HCT116 (cell line): Measurements from ENCODE around the gene RAD18. TPM values are rescaled to one million over a fixed set of nuclear protein-coding genes. Genes with fewer than 3 reads are reported as not detected.

Experiments
- ATAC-seq: fragments of 200-7000 bp; cut with Tn5 transposase; 2 replicates; pipeline ENCODE4 v1.9.1; 2020; ENCODE audit warnings: mild to moderate bottlenecking, moderate library complexity
- BruUV-seq: library from RNA; stranded (reverse); fragments of 400-500 nt; replicated peaks from 2 replicates; lab custom pipeline; 2021; lab: Mats Ljungman, UMichigan
- CTCF ChIA-PET: fragments of 300-600 bp; sonication (Branson Sonifier 250); formaldehyde crosslinking; loops from one replicate; lab custom pipeline; 2021; ENCODE audit warnings: antibody characterized with exemption; lab: Charles Lee
- POLR2A ChIA-PET: fragments of 300-600, 350-600 bp; sonication (Branson Sonifier 250); formaldehyde crosslinking; loops from one replicate; lab custom pipeline; 2021; ENCODE audit warnings: antibody characterized with exemption; lab: Charles Lee
- RAD21 ChIA-PET, 2 experiments: fragments of 300-600 bp; sonication (Branson Sonifier 250); formaldehyde crosslinking; loops; one replicate each; lab custom pipeline; 2023; ENCODE audit warnings: low total read pairs in 2 of 2; ENCODE audit not compliant: uncharacterized antibody in 2 of 2, unreplicated experiment in 2 of 2, low non-redundant PET in 1 of 2; lab: Charles Lee
- DNase-seq: peaks from one replicate; pipeline ENCODE4 v3.0.0-alpha.2; 2010; ENCODE audit warnings: low read depth, low spot score
- H2AFZ ChIP-seq: fragments of 200-600 bp; shearing (Covaris generic), sonication (generic); 2 replicates; pipeline ENCODE4 v1.6.1; 2017; ENCODE audit warnings: low read depth, mixed run types, mixed read lengths, antibody characterized with exemption, low read length; ENCODE audit not compliant: poor library complexity, severe bottlenecking
- H3K27ac ChIP-seq: 2 replicates; pipeline ENCODE4 v1.5.1; 2012; ENCODE audit warnings: low read depth, low read length
- H3K27me3 ChIP-seq: fragments of 200-600 bp; sonication (generic); 2 replicates; pipeline ENCODE4 v1.6.1; 2016; ENCODE audit warnings: mixed run types, low read length, mixed read lengths; ENCODE audit not compliant: insufficient read depth
- H3K36me3 ChIP-seq, 2 experiments: fragments of 200-500 bp in 1 of 2; fragments of 200-600 bp in 1 of 2; sonication (Bioruptor generic) in 1 of 2; sonication (generic) in 1 of 2; 2 replicates each; pipeline versions ENCODE4 v1.5.1 to v1.6.1; 2014 to 2016; ENCODE audit warnings: low read length in 2 of 2, inconsistent platforms in 1 of 2, mixed read lengths in 1 of 2, mixed run types in 1 of 2; ENCODE audit not compliant: insufficient read depth in 2 of 2, control insufficient read depth in 1 of 2
- H3K4me1 ChIP-seq, 2 experiments: fragments of 200-600 bp in 1 of 2; sonication (generic) in 1 of 2; 2 replicates each; pipeline versions ENCODE4 v1.5.1 to v1.6.1; 2012 to 2017; ENCODE audit warnings: low read length in 2 of 2, inconsistent platforms in 1 of 2, mild to moderate bottlenecking in 1 of 2, mixed read lengths in 1 of 2, mixed run types in 1 of 2, moderate library complexity in 1 of 2; ENCODE audit not compliant: insufficient read depth in 2 of 2, control insufficient read depth in 1 of 2
- H3K4me2 ChIP-seq: fragments of 200-600 bp; sonication (generic); 2 replicates; pipeline ENCODE4 v1.6.1; 2017; ENCODE audit warnings: mixed run types, low read length, mixed read lengths
- H3K4me3 ChIP-seq, 2 experiments: fragments of 200-600 bp in 1 of 2; sonication (generic) in 1 of 2; replicated peaks in 1 of 2; 2 replicates each; pipeline ENCODE4 v1.5.1; 2011 to 2016; ENCODE audit warnings: low read length in 2 of 2, control low read depth in 1 of 2, low read depth in 1 of 2, mild to moderate bottlenecking in 1 of 2, mixed read lengths in 1 of 2, mixed run types in 1 of 2
- H3K79me2 ChIP-seq: fragments of 200-600 bp; sonication (generic); 2 replicates; pipeline ENCODE4 v1.6.1; 2017; ENCODE audit warnings: mild to moderate bottlenecking, mixed run types, low read length, moderate library complexity, mixed read lengths; ENCODE audit not compliant: insufficient read depth
- H3K9ac ChIP-seq: fragments of 200-600 bp; sonication (generic); 2 replicates; pipeline ENCODE4 v1.6.1; 2016; ENCODE audit warnings: low read length, mixed read lengths
- H3K9me2 ChIP-seq: fragments of 200-600 bp; sonication (generic), shearing (Covaris generic); 2 replicates; pipeline ENCODE4 v1.6.1; 2017; ENCODE audit warnings: mixed run types, mild to moderate bottlenecking, moderate library complexity; ENCODE audit not compliant: insufficient read depth
- H3K9me3 ChIP-seq, 2 experiments: fragments of 200-500 bp in 1 of 2; fragments of 200-600 bp in 1 of 2; sonication (Bioruptor generic) in 1 of 2; sonication (generic) in 1 of 2; 2 replicates each; pipeline ENCODE4 v1.6.1; 2014 to 2017; ENCODE audit warnings: low read length in 2 of 2, mixed read lengths in 2 of 2, inconsistent platforms in 1 of 2, low read depth in 1 of 2, mild to moderate bottlenecking in 1 of 2, mixed run types in 1 of 2, moderate library complexity in 1 of 2; ENCODE audit not compliant: control insufficient read depth in 1 of 2, insufficient read depth in 1 of 2
- H4K20me1 ChIP-seq: fragments of 200-600 bp; sonication (generic), shearing (Covaris generic); 2 replicates; pipeline ENCODE4 v1.6.1; 2017; ENCODE audit warnings: mixed run types, mild to moderate bottlenecking, moderate library complexity; ENCODE audit not compliant: insufficient read depth
- CBX3 ChIP-seq: IDR thresholded peaks from 2 replicates; pipeline ENCODE4 v1.6.1; 2012; ENCODE audit warnings: low read depth
- CEBPB ChIP-seq: IDR thresholded peaks from 2 replicates; pipeline ENCODE4 v1.6.1; 2012; ENCODE audit warnings: low read depth
- EGR1 ChIP-seq: IDR thresholded peaks from 2 replicates; pipeline ENCODE4 v1.6.1; 2012; ENCODE audit warnings: low read depth
- ELF1 ChIP-seq: IDR thresholded peaks from 2 replicates; pipeline ENCODE4 v1.6.1; 2012; ENCODE audit warnings: low read depth, borderline replicate concordance
- EZH2 ChIP-seq: fragments of 200-600 bp; sonication (generic); IDR thresholded peaks from 2 replicates; pipeline ENCODE4 v1.6.1; 2017; ENCODE audit warnings: antibody characterized with exemption, mixed run types
- EZH2phosphoT487 ChIP-seq: fragments of 200-600 bp; IDR thresholded peaks from 2 replicates; pipeline ENCODE4 v1.6.1; 2018; ENCODE audit warnings: antibody characterized with exemption, borderline replicate concordance
- FOSL1 ChIP-seq: IDR thresholded peaks from 2 replicates; pipeline ENCODE4 v1.6.1; 2012; ENCODE audit warnings: low read depth
- POLR2AphosphoS5 ChIP-seq: IDR thresholded peaks from 2 replicates; pipeline ENCODE4 v1.6.1; 2011; ENCODE audit warnings: mild to moderate bottlenecking, low read depth, low read length, moderate library complexity
- SIN3A ChIP-seq: IDR thresholded peaks from 2 replicates; pipeline ENCODE4 v1.6.1; 2012; ENCODE audit warnings: low read depth
- SP1 ChIP-seq: IDR thresholded peaks from 2 replicates; pipeline ENCODE4 v1.6.1; 2012; ENCODE audit warnings: low read depth
- SRF ChIP-seq: IDR thresholded peaks from 2 replicates; pipeline ENCODE4 v1.6.1; 2012; ENCODE audit warnings: low read depth
- YY1 ChIP-seq: IDR thresholded peaks from 2 replicates; pipeline ENCODE4 v1.6.1; 2011; ENCODE audit warnings: low read length, low read depth, moderate library complexity, mild to moderate bottlenecking; ENCODE audit not compliant: insufficient replicate concordance; ENCODE audit errors: extremely low read depth
- ZFX ChIP-seq: fragments of 450-650 bp; IDR thresholded peaks from 2 replicates; pipeline ENCODE4 v1.6.1; 2017
- ZNF274 ChIP-seq: fragments of 200-500 bp; sonication (Bioruptor generic); IDR thresholded peaks from 2 replicates; pipeline ENCODE4 v1.6.1; 2014; ENCODE audit warnings: mild to moderate bottlenecking, low read depth, low read length, inconsistent platforms
- intact Hi-C: fragments of 100-400 bp; cut with micrococcal nuclease; formaldehyde crosslinking; loops from 2 replicates; pipeline ENCODE4 v1.10.0; 2022
- total RNA-seq: library from RNA; stranded (reverse); gene quantifications from one replicate; pipeline ENCODE4 v1.2.1, GENCODE V29; 2021; ENCODE audit not compliant: unreplicated experiment
- TF ChIP-seq, protein P1 (sequence below): IDR thresholded peaks from 2 replicates; pipeline ENCODE4 v1.6.1; 2012; ENCODE audit warnings: low read depth
- TF ChIP-seq, protein P2 (sequence below): IDR thresholded peaks from 2 replicates; pipeline ENCODE4 v1.6.1; 2012
- TF ChIP-seq, protein P3 (sequence below): IDR thresholded peaks from 2 replicates; pipeline ENCODE4 v1.6.1; 2011; ENCODE audit warnings: mild to moderate bottlenecking, low read length, moderate library complexity; ENCODE audit not compliant: insufficient replicate concordance; ENCODE audit errors: extremely low read depth
- TF ChIP-seq, protein P4 (sequence below): IDR thresholded peaks from 2 replicates; pipeline ENCODE4 v1.6.1; 2012
- TF ChIP-seq, protein P5 (sequence below), 3 experiments: fragments of 200-600 bp in 1 of 3; sonication (generic) in 1 of 3; IDR thresholded peaks in 2 of 3; conservative IDR thresholded peaks in 1 of 3; 2 replicates each; pipeline ENCODE4 v1.5.1; 2012 to 2017; ENCODE audit warnings: low read depth in 2 of 3, low read length in 2 of 3, antibody characterized with exemption in 1 of 3, borderline replicate concordance in 1 of 3, control low read depth in 1 of 3, mild to moderate bottlenecking in 1 of 3, mixed read lengths in 1 of 3, mixed run types in 1 of 3, moderate library complexity in 1 of 3; ENCODE audit not compliant: insufficient read depth in 1 of 3

Gene RAD18
- total RNA-seq, 1 experiment from 2014 or later = 28.7 TPM

DNA sequence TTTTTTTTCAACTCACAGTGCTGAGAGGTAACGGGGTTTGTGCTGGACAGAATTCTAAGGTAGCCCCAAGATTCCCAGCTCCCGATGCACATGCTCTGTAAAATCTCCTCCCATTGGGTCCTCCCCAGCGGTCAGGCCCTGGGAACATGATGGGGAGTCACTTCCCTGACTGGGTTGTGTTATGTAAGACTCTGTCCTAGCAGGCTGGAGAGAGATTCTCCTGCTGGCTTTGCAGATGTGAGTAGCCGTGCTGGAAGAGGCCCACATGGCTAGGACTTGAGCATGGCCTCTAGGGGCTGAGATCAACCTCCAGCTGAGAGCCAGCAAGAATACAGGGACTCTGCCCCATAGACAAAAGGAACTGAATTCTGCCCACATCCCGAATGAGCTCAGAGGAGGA is 110.2 kb downstream of the RAD18 start:
- Histone ChIP-seq H3K9ac (no peak overlapping the region), H4K20me1 (no peaks in the 10 kb centered on the region), H3K4me2 (no peak overlapping the region), H3K9me3 (no peaks in the 10 kb centered on the region), H3K27me3 (no peaks in the 10 kb centered on the region), H3K27ac (no peak overlapping the region), H3K36me3 (no peaks in the 10 kb centered on the region), H3K79me2 (no peaks in the 10 kb centered on the region), H3K9me2 (no peaks in the 10 kb centered on the region), H3K4me3 (no peak overlapping the region), H2AFZ (no peak overlapping the region), H3K4me1 (peaks cover 0 to 5% of the 10 kb centered on the region in 2 experiments; a peak in 1 of 4 replicates)
- no TSS peak for BruUV-seq
- intact Hi-C loops = no loop called here
- POLR2A ChIA-PET = no interaction called here
- RAD21 ChIA-PET = no interaction called here
- CTCF ChIA-PET = no interaction called here
- ATAC-seq (no peak), DNase-seq (no peak)
- TF ChIP-seq, protein P1, sequence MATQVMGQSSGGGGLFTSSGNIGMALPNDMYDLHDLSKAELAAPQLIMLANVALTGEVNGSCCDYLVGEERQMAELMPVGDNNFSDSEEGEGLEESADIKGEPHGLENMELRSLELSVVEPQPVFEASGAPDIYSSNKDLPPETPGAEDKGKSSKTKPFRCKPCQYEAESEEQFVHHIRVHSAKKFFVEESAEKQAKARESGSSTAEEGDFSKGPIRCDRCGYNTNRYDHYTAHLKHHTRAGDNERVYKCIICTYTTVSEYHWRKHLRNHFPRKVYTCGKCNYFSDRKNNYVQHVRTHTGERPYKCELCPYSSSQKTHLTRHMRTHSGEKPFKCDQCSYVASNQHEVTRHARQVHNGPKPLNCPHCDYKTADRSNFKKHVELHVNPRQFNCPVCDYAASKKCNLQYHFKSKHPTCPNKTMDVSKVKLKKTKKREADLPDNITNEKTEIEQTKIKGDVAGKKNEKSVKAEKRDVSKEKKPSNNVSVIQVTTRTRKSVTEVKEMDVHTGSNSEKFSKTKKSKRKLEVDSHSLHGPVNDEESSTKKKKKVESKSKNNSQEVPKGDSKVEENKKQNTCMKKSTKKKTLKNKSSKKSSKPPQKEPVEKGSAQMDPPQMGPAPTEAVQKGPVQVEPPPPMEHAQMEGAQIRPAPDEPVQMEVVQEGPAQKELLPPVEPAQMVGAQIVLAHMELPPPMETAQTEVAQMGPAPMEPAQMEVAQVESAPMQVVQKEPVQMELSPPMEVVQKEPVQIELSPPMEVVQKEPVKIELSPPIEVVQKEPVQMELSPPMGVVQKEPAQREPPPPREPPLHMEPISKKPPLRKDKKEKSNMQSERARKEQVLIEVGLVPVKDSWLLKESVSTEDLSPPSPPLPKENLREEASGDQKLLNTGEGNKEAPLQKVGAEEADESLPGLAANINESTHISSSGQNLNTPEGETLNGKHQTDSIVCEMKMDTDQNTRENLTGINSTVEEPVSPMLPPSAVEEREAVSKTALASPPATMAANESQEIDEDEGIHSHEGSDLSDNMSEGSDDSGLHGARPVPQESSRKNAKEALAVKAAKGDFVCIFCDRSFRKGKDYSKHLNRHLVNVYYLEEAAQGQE = no peak
- TF ChIP-seq, protein P2, sequence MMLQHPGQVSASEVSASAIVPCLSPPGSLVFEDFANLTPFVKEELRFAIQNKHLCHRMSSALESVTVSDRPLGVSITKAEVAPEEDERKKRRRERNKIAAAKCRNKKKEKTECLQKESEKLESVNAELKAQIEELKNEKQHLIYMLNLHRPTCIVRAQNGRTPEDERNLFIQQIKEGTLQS = no peak
- no peak for TF ChIP-seq SRF
- no peak for TF ChIP-seq EGR1
- TF ChIP-seq FOSL1 = no peak
- no peak for TF ChIP-seq EZH2
- TF ChIP-seq YY1 = no peak
- TF ChIP-seq ELF1 = no peak
- TF ChIP-seq, protein P3, sequence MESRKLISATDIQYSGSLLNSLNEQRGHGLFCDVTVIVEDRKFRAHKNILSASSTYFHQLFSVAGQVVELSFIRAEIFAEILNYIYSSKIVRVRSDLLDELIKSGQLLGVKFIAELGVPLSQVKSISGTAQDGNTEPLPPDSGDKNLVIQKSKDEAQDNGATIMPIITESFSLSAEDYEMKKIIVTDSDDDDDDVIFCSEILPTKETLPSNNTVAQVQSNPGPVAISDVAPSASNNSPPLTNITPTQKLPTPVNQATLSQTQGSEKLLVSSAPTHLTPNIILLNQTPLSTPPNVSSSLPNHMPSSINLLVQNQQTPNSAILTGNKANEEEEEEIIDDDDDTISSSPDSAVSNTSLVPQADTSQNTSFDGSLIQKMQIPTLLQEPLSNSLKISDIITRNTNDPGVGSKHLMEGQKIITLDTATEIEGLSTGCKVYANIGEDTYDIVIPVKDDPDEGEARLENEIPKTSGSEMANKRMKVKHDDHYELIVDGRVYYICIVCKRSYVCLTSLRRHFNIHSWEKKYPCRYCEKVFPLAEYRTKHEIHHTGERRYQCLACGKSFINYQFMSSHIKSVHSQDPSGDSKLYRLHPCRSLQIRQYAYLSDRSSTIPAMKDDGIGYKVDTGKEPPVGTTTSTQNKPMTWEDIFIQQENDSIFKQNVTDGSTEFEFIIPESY = no peak
- TF ChIP-seq, protein P4, sequence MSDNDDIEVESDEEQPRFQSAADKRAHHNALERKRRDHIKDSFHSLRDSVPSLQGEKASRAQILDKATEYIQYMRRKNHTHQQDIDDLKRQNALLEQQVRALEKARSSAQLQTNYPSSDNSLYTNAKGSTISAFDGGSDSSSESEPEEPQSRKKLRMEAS = no peak
- no peak for TF ChIP-seq POLR2AphosphoS5
- TF ChIP-seq SIN3A = no peak
- TF ChIP-seq, protein P5, sequence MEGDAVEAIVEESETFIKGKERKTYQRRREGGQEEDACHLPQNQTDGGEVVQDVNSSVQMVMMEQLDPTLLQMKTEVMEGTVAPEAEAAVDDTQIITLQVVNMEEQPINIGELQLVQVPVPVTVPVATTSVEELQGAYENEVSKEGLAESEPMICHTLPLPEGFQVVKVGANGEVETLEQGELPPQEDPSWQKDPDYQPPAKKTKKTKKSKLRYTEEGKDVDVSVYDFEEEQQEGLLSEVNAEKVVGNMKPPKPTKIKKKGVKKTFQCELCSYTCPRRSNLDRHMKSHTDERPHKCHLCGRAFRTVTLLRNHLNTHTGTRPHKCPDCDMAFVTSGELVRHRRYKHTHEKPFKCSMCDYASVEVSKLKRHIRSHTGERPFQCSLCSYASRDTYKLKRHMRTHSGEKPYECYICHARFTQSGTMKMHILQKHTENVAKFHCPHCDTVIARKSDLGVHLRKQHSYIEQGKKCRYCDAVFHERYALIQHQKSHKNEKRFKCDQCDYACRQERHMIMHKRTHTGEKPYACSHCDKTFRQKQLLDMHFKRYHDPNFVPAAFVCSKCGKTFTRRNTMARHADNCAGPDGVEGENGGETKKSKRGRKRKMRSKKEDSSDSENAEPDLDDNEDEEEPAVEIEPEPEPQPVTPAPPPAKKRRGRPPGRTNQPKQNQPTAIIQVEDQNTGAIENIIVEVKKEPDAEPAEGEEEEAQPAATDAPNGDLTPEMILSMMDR (IDR thresholded peaks at IDR 0.05 in 2 of 3, conservative IDR thresholded peaks at IDR 0.05 in 1 of 3; ENCODE audit: borderline replicate concordance in 1 of 3, insufficient read depth in 1 of 3, low read depth in 2 of 3, low read length in 2 of 3) = no peak
- no peak for TF ChIP-seq ZNF274
- no peak for TF ChIP-seq EZH2phosphoT487
- no peak for TF ChIP-seq ZFX
- no peak for TF ChIP-seq SP1
- TF ChIP-seq CEBPB = no peak
- TF ChIP-seq CBX3 = no peak
